ENCODE measurements around the gene ZNF138.
"Not testable (repeated sequence)": the region's sequence is repeated elsewhere in the genome, so short reads cannot be mapped to it uniquely, and the experiment has no call there.

The ZNF138 gene

GRCh38 chr7:64787295-64787694 lies 6.9 kb upstream of the ZNF138 start:
- no peaks in the 10 kb centered on the region for H3K36me3 ChIP-seq (ENCODE audit: control insufficient read depth, insufficient read depth, low read length)
- no peaks in the 10 kb centered on the region for H3K9me3 ChIP-seq (ENCODE audit: control insufficient read depth, low read length)
- no peak for DNase-seq
- no peaks in the 10 kb centered on the region for H3K27me3 ChIP-seq (replicated peaks; ENCODE audit: control insufficient read depth, insufficient read depth, low read length, poor library complexity, severe bottlenecking)
- H3K4me1 ChIP-seq (ENCODE audit: control insufficient read depth, insufficient read depth, low read length, poor library complexity, severe bottlenecking): no peaks in the 10 kb centered on the region
- H3K27ac ChIP-seq (ENCODE audit: insufficient read depth, low read length, poor library complexity, severe bottlenecking): no peak overlapping the region
- no peak overlapping the region for H3K4me3 ChIP-seq (ENCODE audit: insufficient read depth, low read depth, low read length, poor library complexity, severe bottlenecking)

- H3K4me1 ChIP-seq (ENCODE audit: control insufficient read depth, insufficient read depth, low read length, poor library complexity, severe bottlenecking); H3K36me3 ChIP-seq (ENCODE audit: control insufficient read depth, insufficient read depth, low read length); H3K9me3 ChIP-seq (ENCODE audit: control insufficient read depth, low read length); H3K27me3 ChIP-seq (replicated peaks; ENCODE audit: control insufficient read depth, insufficient read depth, low read length, poor library complexity, severe bottlenecking); H3K4me3 ChIP-seq (ENCODE audit: insufficient read depth, low read depth, low read length, poor library complexity, severe bottlenecking); DNase-seq; H3K27ac ChIP-seq (ENCODE audit: insufficient read depth, low read length, poor library complexity, severe bottlenecking): not testable (repeated sequence)
Observed at GRCh38 chr7:64789241-64789640, 5.0 kb upstream of the ZNF138 start.

GRCh38 chr7:64793106-64793755 lies 997 bp upstream of the ZNF138 start:
- no peak overlapping the region for H3K4me3 ChIP-seq (ENCODE audit: insufficient read depth, low read depth, low read length, poor library complexity, severe bottlenecking)
- peaks cover 2% of the 10 kb centered on the region for H3K36me3 ChIP-seq (ENCODE audit: control insufficient read depth, insufficient read depth, low read length)
- no peak overlapping the region for H3K27ac ChIP-seq (ENCODE audit: insufficient read depth, low read length, poor library complexity, severe bottlenecking)
- no peak for DNase-seq
- H3K9me3 ChIP-seq (ENCODE audit: control insufficient read depth, low read length): no peaks in the 10 kb centered on the region
- peaks cover 7% of the 10 kb centered on the region for H3K4me1 ChIP-seq (ENCODE audit: control insufficient read depth, insufficient read depth, low read length, poor library complexity, severe bottlenecking)
- H3K27me3 ChIP-seq (replicated peaks; ENCODE audit: control insufficient read depth, insufficient read depth, low read length, poor library complexity, severe bottlenecking): no peaks in the 10 kb centered on the region

GRCh38 chr7:64795176-64795575 lies 948 bp downstream of the ZNF138 start:
- Histone ChIP-seq H3K27me3 (replicated peaks; ENCODE audit: control insufficient read depth, insufficient read depth, low read length, poor library complexity, severe bottlenecking) (no peaks in the 10 kb centered on the region), H3K9me3 (ENCODE audit: control insufficient read depth, low read length) (no peaks in the 10 kb centered on the region), H3K4me1 (ENCODE audit: control insufficient read depth, insufficient read depth, low read length, poor library complexity, severe bottlenecking) (peaks cover 7% of the 10 kb centered on the region), H3K27ac (ENCODE audit: insufficient read depth, low read length, poor library complexity, severe bottlenecking) (no peak overlapping the region), H3K36me3 (ENCODE audit: control insufficient read depth, insufficient read depth, low read length) (peaks cover 11% of the 10 kb centered on the region), H3K4me3 (ENCODE audit: insufficient read depth, low read depth, low read length, poor library complexity, severe bottlenecking) (peak overlapping the region; percentile 82)
- no peak for DNase-seq

GRCh38 chr7:64799169-64799568 lies 4.9 kb downstream of the ZNF138 start:
- not testable (repeated sequence) for H3K9me3 ChIP-seq (ENCODE audit: control insufficient read depth, low read length); H3K4me3 ChIP-seq (ENCODE audit: insufficient read depth, low read depth, low read length, poor library complexity, severe bottlenecking); H3K4me1 ChIP-seq (ENCODE audit: control insufficient read depth, insufficient read depth, low read length, poor library complexity, severe bottlenecking); DNase-seq; H3K27me3 ChIP-seq (replicated peaks; ENCODE audit: control insufficient read depth, insufficient read depth, low read length, poor library complexity, severe bottlenecking); H3K27ac ChIP-seq (ENCODE audit: insufficient read depth, low read length, poor library complexity, severe bottlenecking)
- H3K36me3 ChIP-seq (ENCODE audit: control insufficient read depth, insufficient read depth, low read length): peaks cover 22% of the 10 kb centered on the region

- no peaks in the 10 kb centered on the region for H3K9me3 ChIP-seq (ENCODE audit: control insufficient read depth, low read length)
- H3K4me1 ChIP-seq (ENCODE audit: control insufficient read depth, insufficient read depth, low read length, poor library complexity, severe bottlenecking): no peaks in the 10 kb centered on the region
- DNase-seq: no peak
- H3K4me3 ChIP-seq (ENCODE audit: insufficient read depth, low read depth, low read length, poor library complexity, severe bottlenecking): no peak overlapping the region
- H3K27ac ChIP-seq (ENCODE audit: insufficient read depth, low read length, poor library complexity, severe bottlenecking): no peak overlapping the region
- H3K27me3 ChIP-seq (replicated peaks; ENCODE audit: control insufficient read depth, insufficient read depth, low read length, poor library complexity, severe bottlenecking): no peaks in the 10 kb centered on the region
- H3K36me3 ChIP-seq (ENCODE audit: control insufficient read depth, insufficient read depth, low read length): peaks cover 22% of the 10 kb centered on the region
Observed at GRCh38 chr7:64802699-64803098, 8.5 kb downstream of the ZNF138 start.

- no peak overlapping the region for H3K4me3 ChIP-seq (ENCODE audit: insufficient read depth, low read depth, low read length, poor library complexity, severe bottlenecking)
- H3K27ac ChIP-seq (ENCODE audit: insufficient read depth, low read length, poor library complexity, severe bottlenecking): no peak overlapping the region
- DNase-seq: no peak
- H3K36me3 ChIP-seq (ENCODE audit: control insufficient read depth, insufficient read depth, low read length): peaks cover 10% of the 10 kb centered on the region
- no peaks in the 10 kb centered on the region for H3K27me3 ChIP-seq (replicated peaks; ENCODE audit: control insufficient read depth, insufficient read depth, low read length, poor library complexity, severe bottlenecking)
- H3K4me1 ChIP-seq (ENCODE audit: control insufficient read depth, insufficient read depth, low read length, poor library complexity, severe bottlenecking): no peaks in the 10 kb centered on the region
- H3K9me3 ChIP-seq (ENCODE audit: control insufficient read depth, low read length): no peaks in the 10 kb centered on the region
Observed at GRCh38 chr7:64807731-64808365, 13.6 kb downstream of the ZNF138 start.

GRCh38 chr7:64811767-64812166 lies 17.5 kb downstream of the ZNF138 start:
- Histone ChIP-seq H3K9me3 (ENCODE audit: control insufficient read depth, low read length) (no peaks in the 10 kb centered on the region), H3K27me3 (replicated peaks; ENCODE audit: control insufficient read depth, insufficient read depth, low read length, poor library complexity, severe bottlenecking) (no peaks in the 10 kb centered on the region), H3K36me3 (ENCODE audit: control insufficient read depth, insufficient read depth, low read length) (peaks cover 3% of the 10 kb centered on the region), H3K27ac (ENCODE audit: insufficient read depth, low read length, poor library complexity, severe bottlenecking) (no peak overlapping the region), H3K4me1 (ENCODE audit: control insufficient read depth, insufficient read depth, low read length, poor library complexity, severe bottlenecking) (no peaks in the 10 kb centered on the region), H3K4me3 (ENCODE audit: insufficient read depth, low read depth, low read length, poor library complexity, severe bottlenecking) (no peak overlapping the region)
- DNase-seq: no peak

- H3K4me1 ChIP-seq (ENCODE audit: control insufficient read depth, insufficient read depth, low read length, poor library complexity, severe bottlenecking): no peaks in the 10 kb centered on the region
- DNase-seq: no peak
- no peaks in the 10 kb centered on the region for H3K27me3 ChIP-seq (replicated peaks; ENCODE audit: control insufficient read depth, insufficient read depth, low read length, poor library complexity, severe bottlenecking)
- H3K9me3 ChIP-seq (ENCODE audit: control insufficient read depth, low read length): no peaks in the 10 kb centered on the region
- no peak overlapping the region for H3K27ac ChIP-seq (ENCODE audit: insufficient read depth, low read length, poor library complexity, severe bottlenecking)
- H3K4me3 ChIP-seq (ENCODE audit: insufficient read depth, low read depth, low read length, poor library complexity, severe bottlenecking): no peak overlapping the region
- peaks cover 13% of the 10 kb centered on the region for H3K36me3 ChIP-seq (ENCODE audit: control insufficient read depth, insufficient read depth, low read length)
Observed at GRCh38 chr7:64830926-64831325, 36.7 kb downstream of the ZNF138 start.

- no peak overlapping the region for H3K27ac ChIP-seq (ENCODE audit: insufficient read depth, low read length, poor library complexity, severe bottlenecking)
- no peak for DNase-seq
- no peaks in the 10 kb centered on the region for H3K4me1 ChIP-seq (ENCODE audit: control insufficient read depth, insufficient read depth, low read length, poor library complexity, severe bottlenecking)
- no peak overlapping the region for H3K4me3 ChIP-seq (ENCODE audit: insufficient read depth, low read depth, low read length, poor library complexity, severe bottlenecking)
- peaks cover 13% of the 10 kb centered on the region for H3K36me3 ChIP-seq (ENCODE audit: control insufficient read depth, insufficient read depth, low read length)
- H3K9me3 ChIP-seq (ENCODE audit: control insufficient read depth, low read length): no peaks in the 10 kb centered on the region
- no peaks in the 10 kb centered on the region for H3K27me3 ChIP-seq (replicated peaks; ENCODE audit: control insufficient read depth, insufficient read depth, low read length, poor library complexity, severe bottlenecking)
Observed at GRCh38 chr7:64832136-64832535, 37.9 kb downstream of the ZNF138 start.

Measured in effector memory CD4-positive, alpha-beta T cell (primary cell).